HEK293T (cell line): ENCODE data around the gene STRN3.

Source experiments
- ELF4 ChIP-seq: fragments of 450-650 bp; IDR thresholded peaks from 2 replicates; pipeline ENCODE4 v1.6.1; 2017; ENCODE audit warnings: antibody characterized with exemption
- FOXM1 ChIP-seq: fragments of 450-650 bp; IDR thresholded peaks from 2 replicates; pipeline ENCODE4 v1.6.1; 2017; ENCODE audit warnings: mild to moderate bottlenecking, borderline replicate concordance
- L3MBTL2 ChIP-seq: fragments of 450-650 bp; conservative IDR thresholded peaks from 2 replicates; pipeline ENCODE4 v1.6.1; 2016; ENCODE audit warnings: mild to moderate bottlenecking
- NFRKB ChIP-seq: fragments of 450-650 bp; IDR thresholded peaks from 2 replicates; pipeline ENCODE4 v1.6.1; 2016; ENCODE audit warnings: mild to moderate bottlenecking, moderate library complexity
- SP1 ChIP-seq: fragments of 450-650 bp; IDR thresholded peaks from 2 replicates; pipeline ENCODE4 v1.6.1; 2017
- SUZ12 ChIP-seq: fragments of 450-650 bp; IDR thresholded peaks from 2 replicates; pipeline ENCODE4 v1.6.1; 2016; ENCODE audit warnings: mild to moderate bottlenecking
- TARDBP ChIP-seq: fragments of 450-650 bp; IDR thresholded peaks from 2 replicates; pipeline ENCODE4 v1.6.1; 2016
- ZNF384 ChIP-seq: fragments of 450-650 bp; IDR thresholded peaks from 2 replicates; pipeline ENCODE4 v1.6.1; 2016

DNA sequence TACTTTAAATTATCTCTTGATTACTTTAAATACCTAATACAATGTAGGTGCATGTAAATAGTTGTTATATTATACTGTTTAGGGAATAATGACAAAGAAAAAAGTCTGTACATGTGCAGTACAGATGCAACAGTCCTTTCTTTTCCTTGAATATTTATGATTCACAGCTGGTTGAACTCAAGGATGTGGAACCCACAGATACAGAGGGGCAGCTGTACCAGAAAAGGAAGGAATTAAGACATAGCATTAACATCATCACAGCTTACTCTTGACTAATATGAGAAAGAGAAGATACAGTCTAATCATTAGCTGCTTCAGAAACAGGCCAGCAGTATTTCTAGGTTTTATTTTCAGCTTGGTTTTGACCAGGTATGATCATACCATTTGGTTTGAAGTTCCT lies 35.4 kb downstream of the STRN3 start:
- TF ChIP-seq SUZ12 (no peak), TARDBP (no peak), SP1 (no peak), NFRKB (no peak), ELF4 (no peak), FOXM1 (no peak), ZNF384 (no peak), L3MBTL2 (no peak)
